IPS DF 4.7 (cell line): ENCODE results near the gene CBLB.

Experiments used
- DNase-seq: peaks from one replicate; pipeline ENCODE4 v3.0.0-alpha.2; 2013; ENCODE audit warnings: low spot score; ENCODE audit errors: extremely low read depth

The CBLB gene

DNA sequence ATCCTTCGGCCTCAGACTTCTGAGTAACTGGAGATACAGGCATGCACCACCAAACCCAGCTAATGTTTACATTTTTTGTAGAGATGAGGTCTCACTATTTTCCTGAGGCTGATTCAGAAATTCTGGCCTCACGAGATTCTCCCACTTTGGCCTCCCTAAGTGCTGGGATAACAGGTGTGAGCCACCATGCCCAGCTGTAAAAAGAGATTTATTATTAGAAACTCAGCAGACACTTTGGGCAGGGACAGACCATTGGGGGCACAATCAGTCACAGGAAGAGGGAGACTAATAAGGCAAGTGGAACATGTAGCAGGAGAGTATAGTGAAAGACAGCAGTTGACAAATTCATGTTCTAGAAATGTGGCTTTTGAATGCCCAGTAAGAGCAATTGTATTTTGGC is 249.2 kb downstream of the CBLB start:
- no peak for DNase-seq

DNA sequence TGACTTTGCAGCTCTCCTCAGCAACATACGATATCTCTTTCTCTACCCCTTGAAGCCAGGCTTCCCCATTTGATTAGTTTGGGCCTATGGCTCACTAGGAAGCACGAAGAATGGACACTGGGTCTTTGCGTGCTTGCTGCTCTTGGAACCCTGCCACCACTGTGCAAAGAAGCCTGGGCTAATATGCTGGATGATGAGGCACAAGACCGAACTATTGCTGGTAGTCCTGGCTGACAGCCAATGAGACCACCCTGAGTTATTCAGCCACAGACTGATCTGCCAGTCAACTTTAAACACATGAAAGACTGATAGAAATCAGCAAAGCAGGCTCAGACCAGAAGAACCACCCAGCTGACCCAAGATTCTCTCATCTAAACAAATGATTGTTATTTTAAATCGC is 250.3 kb downstream of the CBLB start:
- no peak for DNase-seq

GRCh38 chr3:105616374-105617121 is 252.3 kb downstream of the CBLB start:
- no peak for DNase-seq

GRCh38 chr3:105615814-105616213 is 253.0 kb downstream of the CBLB start:
- no peak for DNase-seq

DNA sequence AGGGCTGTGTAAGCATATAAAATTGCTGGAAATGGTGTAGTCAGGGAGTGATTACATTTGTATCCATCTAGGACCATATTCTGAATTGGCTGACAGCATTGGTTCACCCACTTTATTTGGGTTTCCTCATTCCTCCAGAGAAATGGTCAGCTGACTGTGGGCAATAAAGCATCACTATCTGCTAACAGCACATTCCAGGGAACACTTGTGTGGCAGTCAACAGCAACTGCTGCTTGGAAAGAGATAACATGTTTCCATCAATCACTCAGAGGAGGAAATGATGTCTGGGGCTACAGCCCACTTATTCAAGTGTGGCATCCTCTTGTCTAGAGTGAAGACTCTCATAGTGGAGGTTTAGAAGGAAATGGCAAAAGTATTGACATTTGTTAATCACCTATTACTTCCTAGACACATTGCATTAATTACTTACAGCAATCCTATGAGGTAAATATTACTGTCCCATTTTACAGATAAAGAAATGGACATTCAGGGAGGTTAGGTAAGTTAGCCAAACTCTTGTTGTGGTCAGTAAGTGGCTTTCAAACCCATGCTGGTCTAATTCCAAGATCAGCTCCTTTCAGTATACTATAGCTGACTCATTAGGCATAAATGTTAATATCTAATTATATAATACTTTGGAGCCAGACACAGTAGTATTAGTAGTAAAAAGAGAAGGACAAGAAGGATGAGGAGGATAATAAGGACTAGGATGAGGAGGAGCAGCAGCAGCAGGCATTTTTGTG is 254.4 kb downstream of the CBLB start:
- no peak for DNase-seq

DNA sequence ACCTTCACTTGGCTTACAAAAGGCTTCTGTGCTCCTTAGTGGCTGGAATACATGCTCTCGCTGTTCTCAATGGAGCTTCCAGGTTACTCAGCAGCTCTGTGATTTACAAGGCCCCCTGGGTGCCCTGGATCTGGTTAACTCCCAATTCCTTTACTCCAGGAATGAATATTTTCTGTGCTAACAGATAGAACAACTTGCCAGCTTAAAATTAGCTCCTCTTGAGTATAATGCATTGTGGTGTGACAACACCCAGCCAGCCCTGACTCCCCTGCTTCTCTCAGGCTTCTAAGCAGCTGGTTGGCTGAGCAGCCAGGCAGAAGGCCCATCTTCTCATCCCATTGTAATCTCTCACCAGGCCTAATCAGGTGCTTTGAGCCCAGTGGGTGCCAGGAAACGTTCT is 255.7 kb downstream of the CBLB start:
- no peak for DNase-seq

DNA sequence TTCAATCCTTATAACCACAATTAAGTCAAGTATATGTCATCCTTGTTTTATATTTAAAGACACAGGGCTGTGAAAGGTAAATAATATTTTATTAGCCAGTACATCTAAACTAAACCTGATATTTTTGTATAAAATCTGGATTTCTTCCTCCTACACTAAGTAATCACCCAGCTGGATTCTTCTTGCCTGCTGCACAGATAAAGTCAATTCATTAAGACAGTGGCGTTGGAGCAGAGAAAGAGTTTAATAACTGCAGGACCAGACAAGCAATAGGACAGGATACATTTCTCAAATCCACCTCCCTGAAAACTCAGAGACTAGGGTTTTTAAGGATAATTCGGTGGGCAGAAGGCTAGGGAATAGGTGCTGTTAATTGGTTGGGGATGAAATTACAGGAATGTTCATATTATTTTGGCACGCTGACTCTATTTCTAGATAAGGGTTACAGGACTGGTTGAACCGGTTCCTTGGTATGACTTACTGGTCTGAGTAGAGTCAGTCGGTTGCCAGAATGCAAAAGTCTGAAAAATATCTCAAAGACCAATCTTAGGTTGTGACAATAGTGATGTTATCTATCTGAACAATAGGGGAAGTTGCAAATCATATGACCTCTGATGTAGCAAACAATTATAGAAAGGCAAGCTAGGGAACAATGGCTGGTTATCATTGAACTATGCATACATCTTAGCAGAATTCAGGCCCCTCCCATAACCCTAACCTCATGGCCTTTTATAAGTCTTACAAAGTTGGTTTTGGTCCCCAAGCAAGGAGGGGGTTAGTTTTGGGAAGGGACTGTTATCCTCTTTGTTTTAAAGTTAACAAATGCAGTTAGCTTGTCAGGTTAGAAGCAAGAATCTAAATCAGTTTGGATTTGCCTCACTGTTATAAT is 257.3 kb downstream of the CBLB start:
- DNase-seq = no peak

DNA sequence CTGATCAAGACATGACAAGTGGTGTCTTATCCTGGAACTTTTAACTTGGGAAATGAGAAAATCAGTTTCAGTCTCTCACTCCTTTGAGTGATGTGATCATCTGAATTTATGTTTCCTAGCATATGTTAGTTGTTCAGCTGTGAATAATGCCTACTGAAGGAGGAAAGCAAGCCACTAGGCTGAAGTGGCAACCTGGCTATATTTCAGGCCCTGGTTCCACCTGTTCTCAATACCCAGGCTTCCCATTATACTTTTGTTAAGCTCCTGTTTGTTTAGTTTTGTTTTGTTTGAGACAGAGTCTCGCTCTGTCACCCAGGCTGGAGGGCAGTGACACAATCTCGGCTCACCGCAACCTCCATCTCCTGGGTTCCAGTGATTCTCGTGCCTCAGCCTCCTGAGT is 258.3 kb downstream of the CBLB start:
- DNase-seq = no peak

GRCh38 chr3:105608623-105609022 is 260.2 kb downstream of the CBLB start:
- DNase-seq = no peak

DNA sequence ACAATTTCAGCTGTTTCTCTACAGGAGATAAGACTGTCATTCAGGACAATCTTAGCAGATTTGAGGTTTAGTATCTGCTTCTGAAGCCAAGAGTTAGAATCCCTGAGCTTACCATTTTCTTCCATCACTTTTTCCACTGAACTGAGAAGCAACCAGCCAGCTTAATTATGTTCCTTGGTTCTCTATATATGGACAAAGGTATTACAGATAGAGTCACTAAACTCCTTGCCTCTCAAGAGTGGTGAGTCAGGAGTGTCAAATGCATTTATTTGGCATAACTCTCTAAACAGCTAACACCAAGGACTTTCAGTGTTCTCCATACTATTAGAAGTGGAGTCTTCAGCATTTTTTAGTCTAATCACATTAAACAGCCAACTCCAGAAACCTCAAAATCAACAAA is 262.8 kb downstream of the CBLB start:
- DNase-seq = no peak
